HepG2 (cell line): ENCODE data around the gene DTWD2. TPM values are rescaled to one million over a fixed set of nuclear protein-coding genes. Genes with fewer than 3 reads are reported as not detected.
A peak's percentile ranks its signal among the peaks of the same experiment; 100 is the strongest.

Source experiments
- CREB1 ChIP-seq, 2 experiments: fragments of 450-650 bp in 1 of 2; IDR thresholded peaks; 2 replicates each; pipeline ENCODE4 v1.6.1; 2016 to 2017; ENCODE audit warnings: control low read depth in 1 of 2, mild to moderate bottlenecking in 1 of 2, missing compliant biosample characterization in 1 of 2, missing genetic modification characterization in 1 of 2
- FOSL1 ChIP-seq: sonication (generic); formaldehyde crosslinking; IDR thresholded peaks from 2 replicates; pipeline ENCODE4 v1.9.0; 2021; ENCODE audit warnings: missing genetic modification reagents, borderline replicate concordance
- HNRNPL ChIP-seq: fragments of 200-400 bp; formaldehyde crosslinking; IDR thresholded peaks from 2 replicates; pipeline ENCODE4 v1.6.1; 2017; ENCODE audit warnings: mild to moderate bottlenecking, low read depth, low read length
- IKZF1 ChIP-seq: fragments of 450-650 bp; IDR thresholded peaks from 2 replicates; pipeline ENCODE4 v1.7.1; 2016
- KDM1A ChIP-seq: IDR thresholded peaks from 2 replicates; pipeline ENCODE4 v1.6.1; 2016; ENCODE audit warnings: missing compliant biosample characterization
- KMT2A ChIP-seq: sonication (generic); formaldehyde crosslinking; IDR thresholded peaks from 2 replicates; pipeline ENCODE4 v1.4.0; 2020; ENCODE audit warnings: missing genetic modification reagents
- MAFK ChIP-seq, 2 experiments: IDR thresholded peaks in 1 of 2; conservative IDR thresholded peaks in 1 of 2; 2 replicates each; pipeline ENCODE4 v1.6.1; 2011; ENCODE audit warnings: improper control_type of control experiment in 2 of 2, low read length in 2 of 2
- MTA1 ChIP-seq: sonication (generic); formaldehyde crosslinking; IDR thresholded peaks from 2 replicates; pipeline ENCODE4 v1.4.0; 2020; ENCODE audit warnings: missing genetic modification reagents, mild to moderate bottlenecking, borderline replicate concordance
- U2AF2 ChIP-seq: fragments of 200-400 bp; formaldehyde crosslinking; IDR thresholded peaks from 2 replicates; pipeline ENCODE4 v1.6.1; 2017; ENCODE audit warnings: low read depth, mild to moderate bottlenecking, low read length
- ZBED4 ChIP-seq: sonication (generic); formaldehyde crosslinking; IDR thresholded peaks from 2 replicates; pipeline ENCODE4 v1.4.0; 2020; ENCODE audit warnings: missing genetic modification reagents, borderline replicate concordance
- ZMYM2 ChIP-seq: sonication (generic); formaldehyde crosslinking; IDR thresholded peaks from 2 replicates; pipeline ENCODE4 v1.8.0; 2022; ENCODE audit warnings: mild to moderate bottlenecking, missing genetic modification reagents
- ZNF205 ChIP-seq: IDR thresholded peaks from 2 replicates; pipeline ENCODE4 v1.6.1; 2018; ENCODE audit warnings: missing biosample characterization, missing genetic modification reagents
- polyA plus RNA-seq, 8 experiments: library from polyadenylated mRNA; depleted of rRNA in 3 of 8; stranded (reverse) in 7 of 8; unstranded in 1 of 8; fragments of >200 nt; fragmentation: Illumina TruSeq in 4 of 8; extraction: Trizol in 4 of 8; gene quantifications; 2 replicates each; pipeline versions ENCODE4 v1.2.1 to v1.2.3, GENCODE V29; 2011 to 2016; ENCODE audit warnings: low read depth in 4 of 8, missing spikeins in 1 of 8, mixed read lengths in 1 of 8; ENCODE audit not compliant: insufficient read depth in 1 of 8
- total RNA-seq, 5 experiments: library from RNA; depleted of rRNA; stranded (reverse); fragments of >200 nt; fragmentation: Illumina TruSeq; extraction: Trizol; gene quantifications; 2 replicates each; pipeline ENCODE4 v1.2.3, GENCODE V29; 2016; ENCODE audit warnings: low read depth in 1 of 5
- TF ChIP-seq, protein P1 (sequence below): sonication (generic); formaldehyde crosslinking; IDR thresholded peaks from 2 replicates; pipeline ENCODE4 v1.9.0; 2021; ENCODE audit warnings: missing genetic modification reagents, borderline replicate concordance
- TF ChIP-seq, protein P2 (sequence below): sonication (generic); formaldehyde crosslinking; IDR thresholded peaks from 2 replicates; pipeline ENCODE4 v1.4.0; 2020; ENCODE audit warnings: mild to moderate bottlenecking, missing genetic modification reagents
- TF ChIP-seq, protein P3 (sequence below): sonication (generic); formaldehyde crosslinking; conservative IDR thresholded peaks from 2 replicates; pipeline ENCODE4 v1.4.0; 2020; ENCODE audit warnings: missing genetic modification reagents

The DTWD2 gene
- total and polyA plus RNA-seq, 2 of the 13 experiments (the other 11 are each of a cell fraction or from before 2014, with no cell fraction given) = 1.6 to 6.0 TPM

DNA sequence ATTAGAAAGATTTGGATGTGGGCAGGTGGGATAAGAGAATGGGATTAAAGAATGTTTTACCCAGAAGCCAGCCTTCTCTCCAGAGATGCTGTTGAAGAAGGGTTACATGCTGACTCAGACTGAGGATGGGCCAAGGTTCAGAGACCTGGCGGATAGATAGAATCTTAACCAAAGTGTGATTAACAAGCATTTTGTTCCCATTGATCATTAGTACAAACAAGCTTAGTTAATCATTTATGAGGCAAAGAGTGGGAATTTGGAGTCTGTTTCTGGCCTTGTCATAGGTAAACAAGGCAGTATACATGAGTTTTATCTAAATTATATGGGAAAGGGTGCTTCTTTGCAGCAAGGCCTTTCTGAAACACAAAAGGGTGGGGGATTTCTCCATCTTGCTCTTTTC, 20.8 kb upstream of the DTWD2 start (continued):
- no peak for TF ChIP-seq HNRNPL
- TF ChIP-seq ZBED4 (CRISPR knock-in tag) = no peak
- no peak for TF ChIP-seq CREB1 (IDR thresholded peaks at IDR 0.05)
- peak; percentile 68 for TF ChIP-seq CREB1 (CRISPR knock-in tag; IDR thresholded peaks at IDR 0.05)
- TF ChIP-seq KMT2A = no peak
- no peak for TF ChIP-seq ZMYM2
- peak; percentile 81 to 88 for TF ChIP-seq MAFK (conservative IDR thresholded peaks at IDR 0.05 in 1 of 2, IDR thresholded peaks at IDR 0.05 in 1 of 2; ENCODE audit: low read length in 2 of 2)
- TF ChIP-seq IKZF1 = no peak
- no peak for TF ChIP-seq MTA1 (CRISPR knock-in tag)
- TF ChIP-seq, protein P1, sequence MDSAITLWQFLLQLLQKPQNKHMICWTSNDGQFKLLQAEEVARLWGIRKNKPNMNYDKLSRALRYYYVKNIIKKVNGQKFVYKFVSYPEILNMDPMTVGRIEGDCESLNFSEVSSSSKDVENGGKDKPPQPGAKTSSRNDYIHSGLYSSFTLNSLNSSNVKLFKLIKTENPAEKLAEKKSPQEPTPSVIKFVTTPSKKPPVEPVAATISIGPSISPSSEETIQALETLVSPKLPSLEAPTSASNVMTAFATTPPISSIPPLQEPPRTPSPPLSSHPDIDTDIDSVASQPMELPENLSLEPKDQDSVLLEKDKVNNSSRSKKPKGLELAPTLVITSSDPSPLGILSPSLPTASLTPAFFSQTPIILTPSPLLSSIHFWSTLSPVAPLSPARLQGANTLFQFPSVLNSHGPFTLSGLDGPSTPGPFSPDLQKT (CRISPR knock-in tag) = no peak
- TF ChIP-seq, protein P2, sequence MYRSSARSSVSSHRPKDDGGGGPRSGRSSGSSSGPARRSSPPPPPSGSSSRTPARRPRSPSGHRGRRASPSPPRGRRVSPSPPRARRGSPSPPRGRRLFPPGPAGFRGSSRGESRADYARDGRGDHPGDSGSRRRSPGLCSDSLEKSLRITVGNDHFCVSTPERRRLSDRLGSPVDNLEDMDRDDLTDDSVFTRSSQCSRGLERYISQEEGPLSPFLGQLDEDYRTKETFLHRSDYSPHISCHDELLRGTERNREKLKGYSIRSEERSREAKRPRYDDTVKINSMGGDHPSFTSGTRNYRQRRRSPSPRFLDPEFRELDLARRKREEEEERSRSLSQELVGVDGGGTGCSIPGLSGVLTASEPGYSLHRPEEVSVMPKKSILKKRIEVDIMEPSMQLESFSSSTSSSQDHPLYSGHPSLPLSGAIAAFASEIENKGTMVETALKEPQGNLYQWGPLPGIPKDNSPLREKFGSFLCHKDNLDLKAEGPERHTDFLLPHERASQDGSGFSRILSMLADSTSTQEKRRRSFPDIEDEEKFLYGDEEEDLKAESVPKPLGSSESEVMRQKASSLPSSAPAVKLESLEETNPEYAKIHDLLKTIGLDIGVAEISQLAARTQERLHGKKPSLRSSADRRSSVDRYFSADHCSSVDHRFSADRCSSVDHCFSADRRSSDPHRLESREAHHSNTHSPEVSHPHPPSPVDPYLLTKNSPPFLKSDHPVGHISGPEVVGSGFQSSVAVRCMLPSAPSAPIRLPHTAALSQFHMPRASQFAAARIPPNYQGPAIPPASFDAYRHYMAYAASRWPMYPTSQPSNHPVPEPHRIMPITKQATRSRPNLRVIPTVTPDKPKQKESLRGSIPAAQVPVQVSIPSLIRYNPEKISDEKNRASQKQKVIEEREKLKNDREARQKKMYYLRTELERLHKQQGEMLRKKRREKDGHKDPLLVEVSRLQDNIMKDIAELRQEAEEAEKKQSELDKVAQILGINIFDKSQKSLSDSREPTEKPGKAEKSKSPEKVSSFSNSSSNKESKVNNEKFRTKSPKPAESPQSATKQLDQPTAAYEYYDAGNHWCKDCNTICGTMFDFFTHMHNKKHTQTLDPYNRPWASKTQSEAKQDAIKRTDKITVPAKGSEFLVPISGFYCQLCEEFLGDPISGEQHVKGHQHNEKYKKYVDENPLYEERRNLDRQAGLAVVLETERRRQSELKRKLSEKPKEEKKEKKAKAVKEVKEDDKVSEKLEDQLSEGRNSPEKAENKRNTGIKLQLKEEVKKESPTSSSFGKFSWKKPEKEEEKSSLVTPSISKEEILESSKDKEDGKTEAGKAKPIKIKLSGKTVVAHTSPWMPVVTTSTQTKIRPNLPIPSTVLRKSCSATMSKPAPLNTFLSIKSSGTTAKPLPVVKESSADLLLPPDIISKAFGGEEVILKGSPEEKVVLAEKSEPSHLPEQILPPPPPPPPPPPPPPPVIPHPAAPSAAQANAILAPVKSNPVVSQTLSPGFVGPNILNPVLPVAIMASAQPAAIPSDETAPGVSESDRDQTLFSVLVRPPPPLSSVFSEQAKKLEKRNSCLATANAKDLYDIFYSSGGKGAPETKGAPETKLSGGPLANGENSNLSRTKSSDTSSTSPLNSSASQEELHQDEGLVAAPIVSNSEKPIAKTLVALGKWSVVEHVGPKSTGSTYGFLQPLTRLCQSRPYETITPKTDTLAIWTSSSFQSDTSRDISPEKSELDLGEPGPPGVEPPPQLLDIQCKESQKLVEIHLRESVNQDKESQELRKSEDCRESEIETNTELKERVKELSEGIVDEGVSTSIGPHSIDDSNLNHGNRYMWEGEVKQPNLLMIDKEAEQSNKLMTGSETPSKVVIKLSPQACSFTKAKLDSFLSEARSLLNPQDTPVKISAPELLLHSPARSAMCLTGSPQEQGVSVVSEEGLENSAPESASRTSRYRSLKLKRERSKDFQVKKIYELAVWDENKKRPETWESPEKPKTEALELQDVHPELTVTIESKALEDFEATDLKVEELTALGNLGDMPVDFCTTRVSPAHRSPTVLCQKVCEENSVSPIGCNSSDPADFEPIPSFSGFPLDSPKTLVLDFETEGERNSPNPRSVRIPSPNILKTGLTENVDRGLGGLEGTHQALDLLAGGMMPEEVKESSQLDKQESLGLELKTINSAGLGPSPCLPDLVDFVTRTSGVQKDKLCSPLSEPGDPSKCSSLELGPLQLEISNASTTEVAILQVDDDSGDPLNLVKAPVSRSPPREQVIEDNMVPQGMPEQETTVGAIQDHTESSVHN (CRISPR knock-in tag) = no peak
- TF ChIP-seq U2AF2 = no peak
- no peak for TF ChIP-seq ZNF205
- TF ChIP-seq KDM1A (CRISPR knock-in tag) = no peak
- no peak for TF ChIP-seq FOSL1 (CRISPR knock-in tag)
- TF ChIP-seq, protein P3, sequence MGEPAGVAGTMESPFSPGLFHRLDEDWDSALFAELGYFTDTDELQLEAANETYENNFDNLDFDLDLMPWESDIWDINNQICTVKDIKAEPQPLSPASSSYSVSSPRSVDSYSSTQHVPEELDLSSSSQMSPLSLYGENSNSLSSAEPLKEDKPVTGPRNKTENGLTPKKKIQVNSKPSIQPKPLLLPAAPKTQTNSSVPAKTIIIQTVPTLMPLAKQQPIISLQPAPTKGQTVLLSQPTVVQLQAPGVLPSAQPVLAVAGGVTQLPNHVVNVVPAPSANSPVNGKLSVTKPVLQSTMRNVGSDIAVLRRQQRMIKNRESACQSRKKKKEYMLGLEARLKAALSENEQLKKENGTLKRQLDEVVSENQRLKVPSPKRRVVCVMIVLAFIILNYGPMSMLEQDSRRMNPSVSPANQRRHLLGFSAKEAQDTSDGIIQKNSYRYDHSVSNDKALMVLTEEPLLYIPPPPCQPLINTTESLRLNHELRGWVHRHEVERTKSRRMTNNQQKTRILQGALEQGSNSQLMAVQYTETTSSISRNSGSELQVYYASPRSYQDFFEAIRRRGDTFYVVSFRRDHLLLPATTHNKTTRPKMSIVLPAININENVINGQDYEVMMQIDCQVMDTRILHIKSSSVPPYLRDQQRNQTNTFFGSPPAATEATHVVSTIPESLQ (CRISPR knock-in tag) = no peak
